HL-60 (cell line): Measurements from ENCODE around the gene EXD1.

Experiments used
- CTCF ChIP-seq: IDR thresholded peaks from one replicate; pipeline ENCODE4 v1.5.1; 2011; ENCODE audit warnings: low read length, control low read depth, inconsistent platforms; ENCODE audit not compliant: insufficient read depth
- GABPA ChIP-seq: IDR thresholded peaks from 2 replicates; pipeline ENCODE4 v1.6.1; 2012; ENCODE audit warnings: low read depth
- POLR2AphosphoS5 ChIP-seq: IDR thresholded peaks from 2 replicates; pipeline ENCODE4 v1.6.1; 2012; ENCODE audit warnings: low read depth

- TF ChIP-seq CTCF (no peak), GABPA (no peak), POLR2AphosphoS5 (no peak)
Observed at GRCh38 chr15:41279535-41280283, 49.2 kb upstream of the EXD1 start.
